DND-41 (cell line): ENCODE results near the gene MTA3.
"Not testable (repeated sequence)": the region's sequence is repeated elsewhere in the genome, so short reads cannot be mapped to it uniquely, and the experiment has no call there.

Experiments
- ATAC-seq: fragments of 200-7000 bp; cut with Tn5 transposase; 3 replicates; pipeline ENCODE4 v1.9.1; 2021; ENCODE audit warnings: low read depth; ENCODE audit not compliant: insufficient read depth
- DNase-seq: peaks from one replicate; pipeline ENCODE4 v3.0.0-alpha.2; 2020
- H2AFZ ChIP-seq: 2 replicates; pipeline ENCODE4 v1.6.0; 2012; ENCODE audit warnings: low read depth, low read length
- H3K27ac ChIP-seq: 2 replicates; pipeline ENCODE4 v1.5.1; 2012; ENCODE audit warnings: low read length, inconsistent platforms
- H3K27me3 ChIP-seq: fragments of 200-600 bp; sonication (generic); 2 replicates; pipeline ENCODE4 v1.6.0; 2012; ENCODE audit warnings: low read length, mild to moderate bottlenecking, inconsistent platforms; ENCODE audit not compliant: insufficient read depth, poor library complexity
- H3K36me3 ChIP-seq: 2 replicates; pipeline ENCODE4 v1.5.1; 2012; ENCODE audit warnings: low read length, inconsistent platforms; ENCODE audit not compliant: insufficient read depth
- H3K4me1 ChIP-seq: 2 replicates; pipeline ENCODE4 v1.5.1; 2012; ENCODE audit warnings: mild to moderate bottlenecking, low read length; ENCODE audit not compliant: insufficient read depth
- H3K4me2 ChIP-seq: 2 replicates; pipeline ENCODE4 v1.6.0; 2012; ENCODE audit warnings: mild to moderate bottlenecking, moderate library complexity, low read length, inconsistent platforms; ENCODE audit not compliant: insufficient read depth
- H3K4me3 ChIP-seq, 2 experiments: fragments of 200-600 bp in 1 of 2; shearing (Covaris generic) in 1 of 2; 2 replicates each; pipeline ENCODE4 v1.5.1; 2012 to 2016; ENCODE audit warnings: inconsistent platforms in 2 of 2, low read length in 2 of 2, mild to moderate bottlenecking in 2 of 2, low read depth in 1 of 2, moderate library complexity in 1 of 2
- H3K79me2 ChIP-seq: 2 replicates; pipeline ENCODE4 v1.6.0; 2012; ENCODE audit warnings: low read length, inconsistent platforms; ENCODE audit not compliant: insufficient read depth
- H3K9ac ChIP-seq: 2 replicates; pipeline ENCODE4 v1.6.0; 2012; ENCODE audit warnings: low read depth, mild to moderate bottlenecking, inconsistent platforms, low read length, moderate library complexity
- H3K9me3 ChIP-seq: 2 replicates; pipeline ENCODE4 v1.5.1; 2012; ENCODE audit warnings: low read length, moderate library complexity, mild to moderate bottlenecking, inconsistent platforms; ENCODE audit not compliant: insufficient read depth, severe bottlenecking
- H4K20me1 ChIP-seq: 2 replicates; pipeline ENCODE4 v1.6.0; 2012; ENCODE audit warnings: low read length; ENCODE audit not compliant: insufficient read depth
- CTCF ChIP-seq: IDR thresholded peaks from 2 replicates; pipeline ENCODE4 v1.5.1; 2012; ENCODE audit warnings: borderline replicate concordance, low read length, moderate library complexity, mild to moderate bottlenecking; ENCODE audit not compliant: poor library complexity, severe bottlenecking; ENCODE audit errors: extremely low read depth
- EZH2 ChIP-seq: IDR thresholded peaks from 3 replicates; pipeline ENCODE4 v1.6.1; 2012; ENCODE audit warnings: borderline replicate concordance, low read depth, mild to moderate bottlenecking, moderate library complexity, low read length, inconsistent platforms; ENCODE audit not compliant: severe bottlenecking

MTA3 gene

DNA sequence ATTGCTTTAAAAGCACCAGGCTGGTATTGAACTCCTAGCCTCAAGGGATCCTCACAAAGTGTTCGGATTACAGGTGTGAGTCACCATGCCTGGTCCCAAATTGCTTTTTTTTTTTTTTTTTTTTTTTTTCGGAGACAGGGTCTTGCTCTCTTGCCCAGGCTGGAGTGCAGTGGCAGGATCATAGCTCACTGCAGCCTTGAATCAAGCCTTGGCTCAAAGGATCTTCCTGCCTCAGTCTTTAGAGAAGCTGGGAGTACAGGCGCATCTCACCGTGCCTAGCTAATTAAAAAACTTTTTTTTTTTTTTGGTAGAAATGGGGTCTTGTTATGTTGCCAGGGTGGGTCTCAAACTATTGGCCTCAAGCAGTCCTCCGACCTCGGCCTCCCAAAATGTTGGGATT lies 12.8 kb downstream of the MTA3 start:
- H3K27ac ChIP-seq: no peak overlapping the region
- H3K4me2 ChIP-seq: no peak overlapping the region
- ATAC-seq (no peak), DNase-seq (no peak)
- H3K27me3 ChIP-seq: no peaks in the 10 kb centered on the region
- H3K9ac ChIP-seq: no peak overlapping the region
- H3K36me3 ChIP-seq: peaks cover 85% of the 10 kb centered on the region
- peaks cover 84% of the 10 kb centered on the region for H3K79me2 ChIP-seq
- H3K9me3 ChIP-seq: no peaks in the 10 kb centered on the region
- TF ChIP-seq EZH2 (no peak), CTCF (no peak)
- no peak overlapping the region for H3K4me3 ChIP-seq
- H2AFZ ChIP-seq: no peak overlapping the region
- H3K4me1 ChIP-seq: no peaks in the 10 kb centered on the region
- H4K20me1 ChIP-seq: no peaks in the 10 kb centered on the region; the same call in 1 of the 2 replicates

- H2AFZ ChIP-seq, H3K4me2 ChIP-seq, H4K20me1 ChIP-seq, H3K27ac ChIP-seq, H3K9me3 ChIP-seq, H3K9ac ChIP-seq, H3K27me3 ChIP-seq, H3K4me1 ChIP-seq, H3K4me3 ChIP-seq, DNase-seq, ATAC-seq: not testable (repeated sequence)
- Histone ChIP-seq H3K79me2 (peaks cover 82% of the 10 kb centered on the region), H3K36me3 (peaks cover 71% of the 10 kb centered on the region)
Measured at GRCh38 chr2:42584628-42585027, 16.2 kb downstream of the MTA3 start.

DNA sequence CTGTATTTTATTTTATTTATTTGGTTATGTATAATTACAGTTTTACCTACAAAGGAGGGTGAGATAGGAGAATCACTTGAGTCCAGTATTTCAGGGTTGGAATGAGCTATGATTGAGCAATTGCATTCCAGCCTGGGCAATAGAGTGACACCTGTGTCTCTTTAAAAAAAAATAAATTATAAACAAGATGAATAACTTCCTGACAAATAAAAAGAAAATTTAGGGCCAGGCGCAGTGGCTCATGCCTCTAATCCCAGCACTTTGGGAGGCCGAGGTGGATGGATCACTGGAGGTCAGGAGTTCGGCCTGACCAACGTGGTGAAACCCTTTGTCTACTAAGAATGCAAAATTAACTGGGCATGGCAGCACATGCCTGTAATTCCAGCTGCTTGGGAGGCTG lies 17.3 kb downstream of the MTA3 start:
- no peak for TF ChIP-seq EZH2
- no peak for TF ChIP-seq CTCF
- DNase-seq (no peak), ATAC-seq (no peak)
- H2AFZ ChIP-seq: no peak overlapping the region
- H3K4me2 ChIP-seq: no peak overlapping the region
- H4K20me1 ChIP-seq: peaks cover 5% of the 10 kb centered on the region; the same call in 1 of the 2 replicates
- peaks cover 70% of the 10 kb centered on the region for H3K36me3 ChIP-seq
- H3K4me1 ChIP-seq: no peaks in the 10 kb centered on the region
- no peaks in the 10 kb centered on the region for H3K27me3 ChIP-seq
- no peak overlapping the region for H3K9ac ChIP-seq
- H3K27ac ChIP-seq: no peak overlapping the region
- peaks cover 84% of the 10 kb centered on the region for H3K79me2 ChIP-seq
- H3K9me3 ChIP-seq: no peaks in the 10 kb centered on the region
- no peak overlapping the region for H3K4me3 ChIP-seq

DNA sequence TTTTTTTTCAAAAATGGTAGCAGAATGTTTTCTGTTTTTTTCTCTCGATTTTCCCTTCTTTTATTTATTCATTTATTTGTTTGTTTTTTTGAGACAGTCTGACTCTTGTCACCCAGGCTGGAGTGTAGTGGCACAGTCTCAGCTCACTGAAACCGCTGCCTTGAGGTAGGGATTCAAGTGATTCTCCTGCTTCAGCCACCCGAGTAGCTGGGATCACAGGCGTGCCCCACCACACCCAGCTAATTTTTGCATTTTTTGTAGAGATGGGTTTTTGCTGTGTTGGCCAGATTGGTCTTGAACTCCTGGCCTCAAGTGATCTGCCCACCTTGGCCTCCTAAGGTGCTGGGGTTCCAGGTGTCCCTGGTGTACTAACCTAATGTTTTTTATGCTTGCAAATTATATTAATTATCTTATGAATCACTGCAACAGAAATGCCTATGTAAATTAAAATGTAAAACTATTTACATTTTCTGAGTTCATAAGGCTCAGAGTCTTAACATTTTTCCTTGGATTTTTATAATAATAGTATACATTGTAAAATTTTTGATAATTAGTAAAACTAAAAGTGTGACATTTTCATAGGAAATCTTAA lies 19.2 kb downstream of the MTA3 start:
- peaks cover 5% of the 10 kb centered on the region; the same call in 1 of the 2 replicates for H4K20me1 ChIP-seq
- no peak overlapping the region for H3K4me2 ChIP-seq
- ATAC-seq (no peak), DNase-seq (no peak)
- no peak overlapping the region for H3K9ac ChIP-seq
- H3K27ac ChIP-seq: no peak overlapping the region
- no peak overlapping the region for H3K4me3 ChIP-seq
- no peaks in the 10 kb centered on the region for H3K27me3 ChIP-seq
- peaks cover 84% of the 10 kb centered on the region for H3K79me2 ChIP-seq
- no peaks in the 10 kb centered on the region for H3K4me1 ChIP-seq
- H3K9me3 ChIP-seq: no peaks in the 10 kb centered on the region
- no peak overlapping the region for H2AFZ ChIP-seq
- H3K36me3 ChIP-seq: peaks cover 58% of the 10 kb centered on the region
- no peak for TF ChIP-seq EZH2
- no peak for TF ChIP-seq CTCF
